SJCRH30 (cell line): Measurements from ENCODE around the gene FAM81B. TPM values are rescaled to one million over a fixed set of nuclear protein-coding genes. Genes with fewer than 3 reads are reported as not detected.
A peak's percentile ranks its signal among the peaks of the same experiment; 100 is the strongest.

ENCODE experiments used
- DNase-seq, 2 experiments: peaks; one replicate each; pipeline ENCODE4 v3.0.0-alpha.2; 2015 to 2020
- H3K27ac ChIP-seq: fragments of 250-450 bp; sonication (Bioruptor Pico); 2 replicates; pipeline ENCODE4 v1.5.1; 2020; ENCODE audit warnings: mild to moderate bottlenecking, moderate library complexity
- H3K27me3 ChIP-seq: fragments of 250-450 bp; sonication (Bioruptor Pico); 2 replicates; pipeline ENCODE4 v1.5.1; 2020; ENCODE audit warnings: mild to moderate bottlenecking, moderate library complexity
- H3K36me3 ChIP-seq: fragments of 250-450 bp; sonication (Bioruptor Pico); 2 replicates; pipeline ENCODE4 v1.5.1; 2020; ENCODE audit warnings: mild to moderate bottlenecking, moderate library complexity
- H3K4me1 ChIP-seq: fragments of 250-450 bp; sonication (Bioruptor Pico); 2 replicates; pipeline ENCODE4 v1.5.1; 2020; ENCODE audit warnings: mild to moderate bottlenecking, moderate library complexity
- H3K4me3 ChIP-seq: fragments of 250-450 bp; sonication (Bioruptor Pico); 2 replicates; pipeline ENCODE4 v1.5.1; 2020; ENCODE audit warnings: mild to moderate bottlenecking, moderate library complexity
- H3K9me3 ChIP-seq: fragments of 250-450 bp; sonication (Bioruptor Pico); replicated peaks from 2 replicates; pipeline ENCODE4 v1.5.1; 2020; ENCODE audit warnings: mild to moderate bottlenecking, moderate library complexity
- total RNA-seq: library from RNA; depleted of rRNA; stranded (reverse); fragments of >200 nt; shearing (Covaris generic); gene quantifications from 2 replicates; pipeline ENCODE4 v1.2.3, GENCODE V29; 2014

The FAM81B gene
- total RNA-seq, 1 experiment from 2014 or later, result not detected

GRCh38 chr5:95424016-95424415 is 32.9 kb downstream of the FAM81B start:
- H3K36me3 ChIP-seq, result no peaks in the 10 kb centered on the region
- H3K27me3 ChIP-seq, result no peaks in the 10 kb centered on the region
- peaks cover 2% of the 10 kb centered on the region; the same call in 1 of the 2 replicates for H3K4me1 ChIP-seq

DNA sequence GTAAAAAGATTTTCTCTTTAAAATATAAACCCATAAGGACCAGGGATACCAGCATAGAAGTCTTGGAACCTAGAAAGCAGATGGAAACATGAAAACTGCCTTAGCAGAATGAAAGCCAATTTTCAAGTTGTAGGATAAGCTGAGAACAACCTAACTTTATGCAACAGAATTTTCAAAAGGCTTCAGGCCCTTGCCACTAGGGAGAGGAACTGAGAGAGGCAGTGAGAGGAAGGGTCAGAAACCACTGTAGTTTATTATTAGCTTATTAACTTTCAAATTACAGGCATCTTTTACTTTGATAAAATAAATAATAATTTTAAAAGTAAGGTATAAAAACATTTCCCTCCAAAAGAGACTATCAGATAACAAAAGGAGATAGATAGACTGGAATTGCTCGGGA is 33.4 kb downstream of the FAM81B start:
- no peaks in the 10 kb centered on the region for H3K27me3 ChIP-seq
- no peaks in the 10 kb centered on the region for H3K36me3 ChIP-seq
- no peak overlapping the region for H3K27ac ChIP-seq
- H3K4me1 ChIP-seq, result peaks cover 7% of the 10 kb centered on the region
- no peak for DNase-seq
- H3K4me3 ChIP-seq, result no peak overlapping the region
- no peaks in the 10 kb centered on the region for H3K9me3 ChIP-seq

More at GRCh38 chr5:95424016-95424415, 32.9 kb downstream of the FAM81B start:
- no peak overlapping the region for H3K4me3 ChIP-seq
- H3K27ac ChIP-seq, result no peak overlapping the region
- no peak for DNase-seq
- no peaks in the 10 kb centered on the region for H3K9me3 ChIP-seq

DNA sequence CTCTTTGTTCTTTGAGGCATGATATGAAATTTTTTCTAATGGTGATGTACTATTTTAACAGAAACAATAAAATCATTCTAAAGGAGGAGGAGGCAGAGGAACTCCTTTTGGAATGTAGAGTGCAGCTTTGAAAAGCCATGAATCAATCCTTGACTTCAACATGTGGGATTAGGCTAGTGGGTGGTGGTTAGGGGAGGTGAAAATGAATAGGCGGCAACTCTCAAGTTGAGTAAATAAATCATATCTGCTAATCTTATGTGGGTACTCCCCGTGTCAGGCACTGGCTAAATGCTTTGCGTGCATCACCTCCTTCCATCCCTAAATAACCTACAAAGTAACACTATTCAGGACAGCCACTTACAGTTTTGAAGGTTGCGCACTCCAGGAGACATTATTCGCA is 35.1 kb downstream of the FAM81B start:
- no peak for DNase-seq
- Histone ChIP-seq H3K27ac (no peak overlapping the region), H3K36me3 (no peaks in the 10 kb centered on the region), H3K27me3 (no peaks in the 10 kb centered on the region), H3K4me3 (no peak overlapping the region), H3K9me3 (no peaks in the 10 kb centered on the region), H3K4me1 (peaks cover 10% of the 10 kb centered on the region)

GRCh38 chr5:95432779-95433178 is 41.6 kb downstream of the FAM81B start:
- no peaks in the 10 kb centered on the region for H3K9me3 ChIP-seq
- no peak overlapping the region for H3K27ac ChIP-seq
- H3K36me3 ChIP-seq, result no peaks in the 10 kb centered on the region
- peaks cover 10% of the 10 kb centered on the region for H3K4me1 ChIP-seq
- no peak for DNase-seq
- no peak overlapping the region for H3K4me3 ChIP-seq
- H3K27me3 ChIP-seq, result no peaks in the 10 kb centered on the region

DNA sequence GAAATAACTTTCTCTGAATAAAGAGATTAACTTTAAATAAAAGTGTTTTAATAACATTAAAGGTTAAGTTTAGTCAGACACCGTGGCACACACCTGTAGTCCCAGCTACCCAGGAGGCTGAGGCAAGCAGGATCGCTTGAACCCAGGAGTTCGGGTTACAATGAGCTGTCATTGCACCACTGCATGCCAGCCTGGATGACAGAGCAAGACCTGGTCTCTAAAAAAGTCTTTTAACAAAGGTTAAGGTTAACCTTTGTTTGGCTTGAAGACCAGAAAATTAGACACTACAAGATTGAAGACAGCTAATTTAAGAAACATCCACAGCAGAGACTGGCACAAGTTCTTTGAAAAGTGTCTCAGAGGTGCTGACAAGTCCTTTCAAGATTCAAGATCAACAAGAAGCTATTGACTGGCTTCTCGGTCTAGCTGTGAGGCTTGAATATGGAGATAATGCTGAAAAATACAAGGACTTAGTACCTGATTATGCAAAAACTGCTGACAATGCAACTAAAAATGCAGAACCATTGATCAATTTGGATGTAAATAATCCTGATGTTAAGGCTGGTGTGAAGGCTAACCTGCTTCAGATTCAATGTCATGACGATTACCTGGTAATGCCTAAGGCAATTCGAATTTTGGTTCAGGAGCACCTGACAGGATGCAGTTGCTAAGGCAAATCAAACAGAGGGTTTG is 48.8 kb downstream of the FAM81B start:
- no peak overlapping the region for H3K27ac ChIP-seq
- H3K4me3 ChIP-seq, result no peak overlapping the region
- no peaks in the 10 kb centered on the region for H3K9me3 ChIP-seq
- H3K36me3 ChIP-seq, result no peaks in the 10 kb centered on the region
- no peaks in the 10 kb centered on the region for H3K4me1 ChIP-seq
- H3K27me3 ChIP-seq, result no peaks in the 10 kb centered on the region
- no peak for DNase-seq

DNA sequence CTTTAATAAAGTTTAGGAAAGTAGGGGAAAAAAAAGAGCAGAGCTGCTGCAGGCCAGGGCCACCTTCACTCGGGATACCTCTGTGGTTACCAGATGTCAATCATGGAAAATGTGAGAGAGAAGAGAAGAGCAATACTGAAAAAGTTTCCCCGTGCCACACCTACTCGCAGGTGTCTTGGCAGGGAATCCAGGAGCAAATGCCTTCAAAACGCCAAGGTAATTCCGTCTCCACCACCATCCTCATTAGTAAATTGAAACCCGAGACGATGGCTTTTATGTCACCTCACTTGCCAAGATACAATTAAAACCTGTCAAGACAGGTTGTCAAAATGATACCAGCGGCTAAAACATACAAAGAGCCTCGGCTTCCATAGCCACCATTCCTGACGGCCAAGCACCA is 49.7 kb downstream of the FAM81B start:
- Histone ChIP-seq H3K9me3 (no peaks in the 10 kb centered on the region), H3K36me3 (no peaks in the 10 kb centered on the region)
- no peak for DNase-seq

DNA sequence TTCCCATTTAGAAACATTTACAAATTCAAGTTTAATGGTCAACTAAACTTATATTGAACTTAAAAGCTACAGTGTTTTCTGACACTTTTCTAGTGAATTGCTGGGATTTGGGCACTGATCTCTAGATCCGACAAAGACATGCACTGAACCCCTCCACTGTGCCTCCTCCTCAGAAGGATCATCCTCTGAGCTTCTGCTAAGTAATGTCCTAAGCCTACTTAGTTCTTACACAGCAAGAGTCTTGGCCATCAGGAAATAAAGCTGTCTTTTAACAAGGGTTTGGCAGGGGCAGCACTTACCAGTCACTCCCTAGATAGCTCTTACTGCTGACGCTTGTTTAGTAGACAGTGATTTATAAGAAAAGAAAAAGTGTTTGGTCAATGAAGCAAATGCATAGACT is 50.5 kb downstream of the FAM81B start:
- Histone ChIP-seq H3K27me3 (no peaks in the 10 kb centered on the region), H3K4me3 (no peak overlapping the region), H3K27ac (no peak overlapping the region), H3K9me3 (no peaks in the 10 kb centered on the region), H3K4me1 (no peaks in the 10 kb centered on the region), H3K36me3 (no peaks in the 10 kb centered on the region)
- no peak for DNase-seq

More for the DNA sequence above, 49.7 kb downstream of the FAM81B start:
- Histone ChIP-seq H3K4me3 (no peak overlapping the region), H3K27ac (no peak overlapping the region), H3K4me1 (no peaks in the 10 kb centered on the region), H3K27me3 (no peaks in the 10 kb centered on the region)

GRCh38 chr5:95445442-95445841 is 54.3 kb downstream of the FAM81B start:
- Histone ChIP-seq H3K4me1 (no peaks in the 10 kb centered on the region), H3K27ac (no peak overlapping the region), H3K27me3 (no peaks in the 10 kb centered on the region), H3K4me3 (no peak overlapping the region), H3K9me3 (no peaks in the 10 kb centered on the region), H3K36me3 (no peaks in the 10 kb centered on the region)
- no peak for DNase-seq

- DNase-seq, result no peak
- no peaks in the 10 kb centered on the region for H3K27me3 ChIP-seq
- no peaks in the 10 kb centered on the region for H3K4me1 ChIP-seq
- H3K9me3 ChIP-seq, result no peaks in the 10 kb centered on the region
- no peaks in the 10 kb centered on the region for H3K36me3 ChIP-seq
- no peak overlapping the region for H3K27ac ChIP-seq
- H3K4me3 ChIP-seq, result no peak overlapping the region
These were observed 54.8 kb downstream of the FAM81B start for GRCh38 chr5:95445995-95446394.

GRCh38 chr5:95446560-95447221 is 55.5 kb downstream of the FAM81B start:
- Histone ChIP-seq H3K9me3 (no peaks in the 10 kb centered on the region; the same call in 1 of the 2 replicates), H3K4me1 (no peaks in the 10 kb centered on the region), H3K27me3 (no peaks in the 10 kb centered on the region), H3K27ac (no peak overlapping the region), H3K4me3 (no peak overlapping the region), H3K36me3 (no peaks in the 10 kb centered on the region)
- DNase-seq, result no peak

- no peak for DNase-seq
These were observed 56.8 kb downstream of the FAM81B start for GRCh38 chr5:95447961-95448360.

DNA sequence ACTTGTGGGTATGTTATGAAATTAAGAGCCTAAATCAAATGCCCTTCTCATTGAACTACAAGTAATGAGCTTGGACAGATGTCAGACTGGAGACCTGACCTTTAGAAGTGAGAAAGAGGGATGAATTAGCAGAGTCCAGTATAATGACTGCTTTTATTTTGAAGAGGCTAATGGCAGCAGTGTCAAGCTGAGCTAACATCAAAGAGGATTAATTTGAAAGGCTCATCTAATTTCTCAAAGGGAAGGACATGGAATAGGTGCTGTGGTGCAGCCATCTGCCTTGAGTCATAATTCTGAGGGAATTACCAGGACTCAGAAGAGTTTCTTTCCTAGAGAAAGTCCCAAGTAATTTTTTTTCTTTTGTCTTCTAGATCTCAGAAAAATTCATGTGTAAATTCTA is 57.6 kb downstream of the FAM81B start:
- H3K9me3 ChIP-seq, result no peaks in the 10 kb centered on the region; the same call in 1 of the 2 replicates
- H3K36me3 ChIP-seq, result no peaks in the 10 kb centered on the region

More at GRCh38 chr5:95447961-95448360, 56.8 kb downstream of the FAM81B start:
- H3K4me3 ChIP-seq, result no peak overlapping the region
- no peaks in the 10 kb centered on the region; the same call in 1 of the 2 replicates for H3K9me3 ChIP-seq
- H3K27me3 ChIP-seq, result no peaks in the 10 kb centered on the region
- no peaks in the 10 kb centered on the region for H3K4me1 ChIP-seq
- no peak overlapping the region for H3K27ac ChIP-seq
- H3K36me3 ChIP-seq, result no peaks in the 10 kb centered on the region

GRCh38 chr5:95449460-95449859 is 58.3 kb downstream of the FAM81B start:
- Histone ChIP-seq H3K4me1 (no peaks in the 10 kb centered on the region), H3K36me3 (no peaks in the 10 kb centered on the region), H3K4me3 (no peak overlapping the region), H3K27me3 (no peaks in the 10 kb centered on the region), H3K27ac (no peak overlapping the region), H3K9me3 (no peaks in the 10 kb centered on the region; the same call in 1 of the 2 replicates)
- peak in 1 of 2 experiments; percentile 17 for DNase-seq

More for the DNA sequence above, 57.6 kb downstream of the FAM81B start:
- Histone ChIP-seq H3K27ac (no peak overlapping the region), H3K27me3 (no peaks in the 10 kb centered on the region), H3K4me3 (no peak overlapping the region), H3K4me1 (no peaks in the 10 kb centered on the region)
- DNase-seq, result no peak

DNA sequence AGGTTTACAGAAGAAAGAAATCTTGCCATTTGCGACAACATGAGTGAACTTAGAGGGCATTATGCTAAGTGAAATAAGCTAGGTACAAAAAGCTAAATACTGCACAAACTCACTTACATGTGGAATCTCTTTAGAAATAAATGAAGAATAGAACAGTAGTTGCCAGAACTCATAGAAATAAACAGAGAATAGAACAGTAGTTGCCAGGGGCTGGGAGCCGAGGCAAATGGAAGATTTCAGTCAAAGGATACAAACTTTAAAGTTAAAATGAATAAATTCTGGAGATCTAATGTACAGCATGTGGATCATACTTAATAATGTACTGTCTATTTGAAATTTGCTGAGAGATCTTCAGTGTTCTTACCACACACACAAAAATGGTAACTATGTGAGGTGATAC is 63.4 kb downstream of the FAM81B start:
- H3K36me3 ChIP-seq, result no peaks in the 10 kb centered on the region
- H3K27ac ChIP-seq, result no peak overlapping the region
- no peaks in the 10 kb centered on the region for H3K4me1 ChIP-seq
- no peak for DNase-seq
- no peak overlapping the region for H3K4me3 ChIP-seq
- H3K27me3 ChIP-seq, result no peaks in the 10 kb centered on the region
- H3K9me3 ChIP-seq, result no peaks in the 10 kb centered on the region; the same call in 1 of the 2 replicates

- Histone ChIP-seq H3K9me3 (peaks cover 3% of the 10 kb centered on the region; the same call in 1 of the 2 replicates), H3K4me1 (no peaks in the 10 kb centered on the region), H3K27me3 (no peaks in the 10 kb centered on the region), H3K4me3 (no peak overlapping the region), H3K36me3 (peaks cover 26% of the 10 kb centered on the region), H3K27ac (no peak overlapping the region)
- DNase-seq, result no peak
These were observed 69.5 kb downstream of the FAM81B start for GRCh38 chr5:95460665-95461064.
